Measurements from ENCODE around the gene ADPRHL1. TPM values are rescaled to one million over a fixed set of nuclear protein-coding genes. Genes with fewer than 3 reads are reported as not detected.

The ADPRHL1 gene
- total RNA-seq, 1 experiment from 2014 or later, result 1.5 TPM

DNA sequence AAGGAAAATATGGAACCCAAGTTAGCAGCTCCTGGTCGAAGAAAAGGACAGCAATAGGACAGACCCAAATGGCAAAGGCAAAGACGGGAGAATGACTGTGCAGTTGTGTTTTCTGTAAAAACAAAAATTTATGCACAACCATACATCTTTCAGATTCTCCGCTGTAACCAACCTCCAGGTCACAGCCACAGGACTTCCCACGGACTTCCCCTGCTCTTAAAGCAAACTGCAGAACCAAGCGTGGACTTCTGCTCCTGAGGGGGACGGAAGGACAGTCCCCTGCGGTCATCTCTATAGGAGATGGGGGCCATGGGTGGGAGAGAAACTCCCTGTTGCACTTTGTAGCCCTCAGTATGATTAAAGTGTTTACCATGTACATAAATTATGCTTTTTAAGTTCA is 91.9 kb downstream of the ADPRHL1 start:
- H3K4me1 Mint-ChIP-seq, result peaks cover 14% of the 10 kb centered on the region
- H3K36me3 Mint-ChIP-seq, result peaks cover 21% of the 10 kb centered on the region
- no peaks in the 10 kb centered on the region for H3K27me3 Mint-ChIP-seq (ENCODE audit: low read depth)
- no peaks in the 10 kb centered on the region for H3K9me3 Mint-ChIP-seq
- H3K4me3 Mint-ChIP-seq, result peak overlapping the region; percentile 33
- DNase-seq (ENCODE audit: low spot score), result no peak
- ChIA-PET POLR2A (no interaction called here), CTCF (interaction anchor here (6.1 kb wide), 1 partner anchor 30 kb away, joined by 34 read pairs; no protein-coding TSS in a partner anchor)
- no peak overlapping the region for H3K27ac Mint-ChIP-seq
- no peak for ATAC-seq
- no peak for TF ChIP-seq CBFB (CRISPR knock-in tag; IDR thresholded peaks at IDR 0.05; ENCODE audit: low read depth)
- TF ChIP-seq USF2 (CRISPR knock-in tag; IDR thresholded peaks at IDR 0.05), result no peak
- TF ChIP-seq TP53 (CRISPR knock-in tag; IDR thresholded peaks at IDR 0.05), result no peak
- TF ChIP-seq TEAD1 (CRISPR knock-in tag; IDR thresholded peaks at IDR 0.05), result no peak
- TF ChIP-seq PRDM15 (CRISPR knock-in tag; IDR thresholded peaks at IDR 0.05), result no peak
- TF ChIP-seq, protein P1, sequence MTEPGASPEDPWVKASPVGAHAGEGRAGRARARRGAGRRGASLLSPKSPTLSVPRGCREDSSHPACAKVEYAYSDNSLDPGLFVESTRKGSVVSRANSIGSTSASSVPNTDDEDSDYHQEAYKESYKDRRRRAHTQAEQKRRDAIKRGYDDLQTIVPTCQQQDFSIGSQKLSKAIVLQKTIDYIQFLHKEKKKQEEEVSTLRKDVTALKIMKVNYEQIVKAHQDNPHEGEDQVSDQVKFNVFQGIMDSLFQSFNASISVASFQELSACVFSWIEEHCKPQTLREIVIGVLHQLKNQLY (CRISPR knock-in tag; IDR thresholded peaks at IDR 0.05), result no peak
- TF ChIP-seq TEAD4 (CRISPR knock-in tag; IDR thresholded peaks at IDR 0.05), result no peak
- TF ChIP-seq PRRX2 (CRISPR knock-in tag; IDR thresholded peaks at IDR 0.05), result no peak
- TF ChIP-seq, protein P2, sequence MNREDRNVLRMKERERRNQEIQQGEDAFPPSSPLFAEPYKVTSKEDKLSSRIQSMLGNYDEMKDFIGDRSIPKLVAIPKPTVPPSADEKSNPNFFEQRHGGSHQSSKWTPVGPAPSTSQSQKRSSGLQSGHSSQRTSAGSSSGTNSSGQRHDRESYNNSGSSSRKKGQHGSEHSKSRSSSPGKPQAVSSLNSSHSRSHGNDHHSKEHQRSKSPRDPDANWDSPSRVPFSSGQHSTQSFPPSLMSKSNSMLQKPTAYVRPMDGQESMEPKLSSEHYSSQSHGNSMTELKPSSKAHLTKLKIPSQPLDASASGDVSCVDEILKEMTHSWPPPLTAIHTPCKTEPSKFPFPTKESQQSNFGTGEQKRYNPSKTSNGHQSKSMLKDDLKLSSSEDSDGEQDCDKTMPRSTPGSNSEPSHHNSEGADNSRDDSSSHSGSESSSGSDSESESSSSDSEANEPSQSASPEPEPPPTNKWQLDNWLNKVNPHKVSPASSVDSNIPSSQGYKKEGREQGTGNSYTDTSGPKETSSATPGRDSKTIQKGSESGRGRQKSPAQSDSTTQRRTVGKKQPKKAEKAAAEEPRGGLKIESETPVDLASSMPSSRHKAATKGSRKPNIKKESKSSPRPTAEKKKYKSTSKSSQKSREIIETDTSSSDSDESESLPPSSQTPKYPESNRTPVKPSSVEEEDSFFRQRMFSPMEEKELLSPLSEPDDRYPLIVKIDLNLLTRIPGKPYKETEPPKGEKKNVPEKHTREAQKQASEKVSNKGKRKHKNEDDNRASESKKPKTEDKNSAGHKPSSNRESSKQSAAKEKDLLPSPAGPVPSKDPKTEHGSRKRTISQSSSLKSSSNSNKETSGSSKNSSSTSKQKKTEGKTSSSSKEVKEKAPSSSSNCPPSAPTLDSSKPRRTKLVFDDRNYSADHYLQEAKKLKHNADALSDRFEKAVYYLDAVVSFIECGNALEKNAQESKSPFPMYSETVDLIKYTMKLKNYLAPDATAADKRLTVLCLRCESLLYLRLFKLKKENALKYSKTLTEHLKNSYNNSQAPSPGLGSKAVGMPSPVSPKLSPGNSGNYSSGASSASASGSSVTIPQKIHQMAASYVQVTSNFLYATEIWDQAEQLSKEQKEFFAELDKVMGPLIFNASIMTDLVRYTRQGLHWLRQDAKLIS (CRISPR knock-in tag; IDR thresholded peaks at IDR 0.05; ENCODE audit: borderline replicate concordance), result no peak
- no peak for TF ChIP-seq ZNF416 (CRISPR knock-in tag; IDR thresholded peaks at IDR 0.05)
- no peak for TF ChIP-seq OVOL2 (CRISPR knock-in tag; IDR thresholded peaks at IDR 0.05; ENCODE audit: borderline replicate concordance)
- no peak for TF ChIP-seq ZNF532 (CRISPR knock-in tag; IDR thresholded peaks at IDR 0.05; ENCODE audit: borderline replicate concordance)
- no peak for TF ChIP-seq GABPB1 (CRISPR knock-in tag; IDR thresholded peaks at IDR 0.05)
- no peak for TF ChIP-seq RORB (CRISPR knock-in tag; IDR thresholded peaks at IDR 0.05)
- no peak for TF ChIP-seq CREM (CRISPR knock-in tag; IDR thresholded peaks at IDR 0.05)
- TF ChIP-seq STAT6 (CRISPR knock-in tag; conservative IDR thresholded peaks at IDR 0.05; ENCODE audit: low read depth), result no peak
- no peak for TF ChIP-seq ZNF138 (CRISPR knock-in tag; conservative IDR thresholded peaks at IDR 0.05)
- TF ChIP-seq, protein P3, sequence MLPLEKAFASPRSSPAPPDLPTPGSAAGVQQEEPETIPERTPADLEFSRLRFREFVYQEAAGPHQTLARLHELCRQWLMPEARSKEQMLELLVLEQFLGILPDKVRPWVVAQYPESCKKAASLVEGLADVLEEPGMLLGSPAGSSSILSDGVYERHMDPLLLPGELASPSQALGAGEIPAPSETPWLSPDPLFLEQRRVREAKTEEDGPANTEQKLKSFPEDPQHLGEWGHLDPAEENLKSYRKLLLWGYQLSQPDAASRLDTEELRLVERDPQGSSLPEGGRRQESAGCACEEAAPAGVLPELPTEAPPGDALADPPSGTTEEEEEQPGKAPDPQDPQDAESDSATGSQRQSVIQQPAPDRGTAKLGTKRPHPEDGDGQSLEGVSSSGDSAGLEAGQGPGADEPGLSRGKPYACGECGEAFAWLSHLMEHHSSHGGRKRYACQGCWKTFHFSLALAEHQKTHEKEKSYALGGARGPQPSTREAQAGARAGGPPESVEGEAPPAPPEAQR (CRISPR knock-in tag; IDR thresholded peaks at IDR 0.05), result no peak
- TF ChIP-seq MYBL2 (CRISPR knock-in tag; IDR thresholded peaks at IDR 0.05), result no peak
